HG02943 (cell line): ENCODE measurements around the gene PIP5K1A.
"Not testable (repeated sequence)": the region's sequence is repeated elsewhere in the genome, so short reads cannot be mapped to it uniquely, and the experiment has no call there.

Source experiments
- ATAC-seq: cut with Tn5 transposase; IDR thresholded peaks from one replicate; pipeline ENCODE4 v1.9.1; 2021; ENCODE audit warnings: mild to moderate bottlenecking, low read depth, moderate library complexity; ENCODE audit not compliant: unreplicated experiment

The PIP5K1A gene

DNA sequence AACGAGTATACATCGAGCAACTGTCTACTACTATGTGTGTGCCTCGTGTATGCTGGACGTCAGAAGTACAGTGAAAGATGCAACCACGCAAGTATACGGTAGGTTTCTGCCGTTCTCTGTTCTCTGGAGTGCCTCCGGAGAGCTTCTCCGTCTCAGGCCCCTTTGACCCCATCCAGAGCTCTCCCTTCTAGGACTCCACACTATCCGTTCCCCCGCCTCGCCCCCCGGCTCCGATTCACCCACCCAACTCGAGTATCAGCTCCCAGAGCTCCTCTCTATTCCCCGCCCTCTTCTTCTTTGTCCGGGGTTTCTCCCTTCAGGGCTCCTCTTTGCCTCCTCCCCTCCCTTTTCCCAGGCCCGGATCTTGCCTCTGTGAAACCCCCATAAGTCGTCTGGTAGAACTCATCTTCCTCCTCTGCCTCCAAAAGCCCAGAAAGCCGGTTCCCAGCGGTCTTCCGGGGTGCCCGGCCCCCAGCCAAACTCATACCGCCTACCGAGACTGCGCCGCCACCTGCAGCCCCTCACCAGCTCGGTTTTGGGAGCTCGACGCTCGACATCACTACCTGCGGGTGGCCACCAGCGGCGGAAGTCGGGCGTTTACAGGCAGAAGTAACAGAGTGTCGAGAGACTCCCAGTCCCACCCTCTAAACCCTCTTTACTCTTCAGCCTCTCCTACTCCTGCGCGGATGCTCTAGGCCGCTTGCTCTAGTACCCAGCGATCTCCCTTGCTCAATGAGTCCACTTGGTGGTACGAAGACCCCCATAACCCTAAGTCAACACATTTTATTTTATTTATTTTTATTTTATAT, 8.5 kb upstream of the PIP5K1A start, which contains the start of gene VPS72:
Gene VPS72 (minus strand): TSS at position 561 of the 809 bp plus-strand sequence. CDS start 76 bp downstream, at position 485.
- peak; percentile 79 for ATAC-seq

- no peak for ATAC-seq
Observed at GRCh38 chr1:151192047-151192446, 6.3 kb upstream of the PIP5K1A start.

GRCh38 chr1:151193304-151193703, 5.0 kb upstream of the PIP5K1A start:
- no peak for ATAC-seq

DNA sequence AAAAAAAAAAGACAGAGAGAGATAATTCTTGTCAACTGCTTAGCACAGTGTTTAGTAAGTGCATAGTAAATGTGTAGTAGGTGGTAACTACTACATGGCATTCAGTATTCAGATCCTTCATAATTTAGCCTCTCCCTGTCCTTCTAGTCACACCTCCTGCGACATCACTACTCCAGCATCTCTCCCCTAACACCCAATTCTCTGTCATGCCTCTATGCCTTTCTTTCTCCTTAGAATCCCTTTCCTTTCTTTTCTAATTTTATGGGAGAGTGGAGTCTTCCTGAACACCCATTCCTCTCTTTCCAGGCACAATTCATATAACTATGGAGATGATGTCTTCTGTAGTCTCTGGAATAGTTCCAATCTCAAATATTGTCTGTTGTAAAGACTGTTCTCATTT, 4.5 kb upstream of the PIP5K1A start:
- ATAC-seq = no peak

- not testable (repeated sequence) for ATAC-seq
Observed at GRCh38 chr1:151194894-151195594, 3.3 kb upstream of the PIP5K1A start.

DNA sequence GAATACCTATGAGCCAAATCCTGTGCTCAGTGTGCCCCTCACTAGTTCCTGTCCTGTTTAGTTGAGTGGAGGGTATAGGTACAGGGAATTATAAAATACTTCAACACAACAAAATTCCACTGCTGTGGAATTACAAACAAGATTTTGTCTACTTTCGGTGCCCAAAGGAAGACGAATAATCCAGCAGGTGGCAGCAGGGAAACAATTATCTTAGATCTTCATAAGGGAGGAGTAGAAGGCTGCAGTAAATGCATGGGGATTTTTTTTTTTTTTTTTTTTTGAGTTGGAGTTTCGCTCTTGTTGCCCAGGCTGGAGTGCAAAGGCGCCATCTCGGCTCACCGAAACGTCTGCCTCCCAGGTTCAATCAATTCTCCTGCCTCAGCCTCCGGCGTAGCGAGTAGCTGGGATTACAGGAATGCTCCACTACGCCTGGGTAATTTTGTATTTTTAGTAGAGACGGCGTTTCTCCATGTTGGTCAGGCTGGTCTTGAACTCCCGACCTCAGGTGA, 2.0 kb upstream of the PIP5K1A start:
- ATAC-seq = no peak

DNA sequence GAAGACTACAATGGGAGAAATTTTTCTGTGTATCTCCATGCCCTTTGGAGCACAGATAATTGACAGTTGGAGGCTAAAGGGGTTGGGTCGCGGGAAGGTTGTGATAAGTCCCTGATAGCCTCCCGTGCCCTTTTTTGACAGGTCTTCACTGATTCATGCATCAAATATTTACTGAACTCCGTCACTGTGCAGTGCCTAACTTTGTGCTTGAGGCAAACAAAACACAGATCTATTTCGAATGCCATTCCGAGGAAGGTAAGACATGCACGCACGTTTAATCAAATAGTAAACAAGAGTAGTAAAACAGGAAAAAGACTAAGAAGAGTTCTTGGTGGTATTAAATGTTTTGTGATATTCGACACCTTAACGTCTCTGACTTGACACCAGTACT, 494 bp upstream of the PIP5K1A start:
- ATAC-seq = peak; percentile 7

DNA sequence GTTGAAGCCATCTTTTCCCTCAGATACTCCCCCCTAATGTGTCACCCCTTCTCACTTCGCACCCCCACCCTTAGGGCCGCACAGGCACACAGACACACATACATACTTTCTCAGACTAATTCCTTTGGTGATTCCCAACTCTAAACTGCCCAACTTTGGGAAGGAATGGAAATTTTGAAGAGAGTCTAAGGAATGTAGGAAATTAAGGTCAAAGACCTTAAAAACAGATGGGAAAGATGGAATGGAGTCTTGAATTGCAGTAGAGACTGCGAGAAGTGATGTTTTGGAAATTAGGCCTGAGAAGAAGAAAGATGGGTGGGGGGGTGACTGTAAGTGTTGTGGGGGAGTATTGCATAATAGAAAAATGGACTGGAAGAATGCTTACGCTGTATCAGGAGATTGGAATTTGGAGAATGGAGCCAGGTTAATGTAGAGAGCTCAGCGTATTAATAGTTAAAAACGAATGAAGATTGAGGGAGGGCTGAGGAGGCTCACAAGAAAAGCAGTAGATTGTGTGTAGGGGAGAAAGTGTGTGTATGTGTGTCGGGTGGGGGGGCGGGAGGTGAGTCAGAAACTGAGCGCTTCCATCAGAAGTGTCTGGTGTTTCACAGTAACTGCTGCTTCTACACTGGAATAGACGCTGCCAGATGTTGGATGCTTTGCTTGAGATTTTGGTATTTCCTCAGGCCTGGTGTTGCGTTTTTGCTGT, 1.7 kb downstream of the PIP5K1A start:
- no peak for ATAC-seq

GRCh38 chr1:151205381-151205965, 7.1 kb downstream of the PIP5K1A start:
- not testable (repeated sequence) for ATAC-seq

GRCh38 chr1:151210830-151211229, 12.5 kb downstream of the PIP5K1A start:
- ATAC-seq = no peak

DNA sequence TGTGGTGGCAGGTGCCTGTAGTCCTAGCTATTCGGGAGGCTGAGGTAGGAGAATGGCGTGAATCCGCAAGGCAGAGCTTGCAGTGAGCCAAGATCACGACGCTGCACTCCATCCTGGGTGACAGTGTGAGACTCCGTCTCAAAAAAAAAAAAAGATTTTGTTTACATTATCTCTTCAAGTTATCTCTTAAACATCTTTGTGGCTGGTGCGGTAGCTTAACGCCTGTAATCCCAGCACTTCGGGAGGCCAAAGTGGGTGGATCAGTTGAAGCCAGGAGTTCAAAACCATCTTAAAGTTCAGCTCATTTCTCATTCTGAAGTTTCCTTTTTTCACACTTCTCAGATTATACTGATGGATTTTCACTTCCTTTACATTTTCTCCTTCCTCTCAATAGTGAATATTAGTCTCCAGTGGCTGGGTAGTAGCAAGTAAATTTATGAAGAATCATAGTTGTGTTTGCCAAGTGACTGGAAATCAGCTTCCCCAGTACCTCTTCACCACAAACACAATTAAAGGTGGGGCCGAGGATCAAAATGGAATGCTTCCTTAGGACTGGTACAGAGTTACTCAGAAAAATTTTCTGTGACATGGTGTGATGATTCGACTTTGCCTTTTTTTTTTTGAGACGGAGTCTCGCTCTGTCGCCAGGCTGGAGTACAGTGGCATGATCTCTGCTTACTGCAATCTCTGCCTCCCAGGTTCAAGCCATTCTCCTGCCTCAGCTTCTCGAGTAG, 13.8 kb downstream of the PIP5K1A start:
- ATAC-seq = no peak

GRCh38 chr1:151213560-151213959, 15.2 kb downstream of the PIP5K1A start:
- ATAC-seq = no peak

GRCh38 chr1:151221616-151222015, 23.3 kb downstream of the PIP5K1A start:
- no peak for ATAC-seq

- no peak for ATAC-seq
Observed at GRCh38 chr1:151222130-151222529, 23.8 kb downstream of the PIP5K1A start.

DNA sequence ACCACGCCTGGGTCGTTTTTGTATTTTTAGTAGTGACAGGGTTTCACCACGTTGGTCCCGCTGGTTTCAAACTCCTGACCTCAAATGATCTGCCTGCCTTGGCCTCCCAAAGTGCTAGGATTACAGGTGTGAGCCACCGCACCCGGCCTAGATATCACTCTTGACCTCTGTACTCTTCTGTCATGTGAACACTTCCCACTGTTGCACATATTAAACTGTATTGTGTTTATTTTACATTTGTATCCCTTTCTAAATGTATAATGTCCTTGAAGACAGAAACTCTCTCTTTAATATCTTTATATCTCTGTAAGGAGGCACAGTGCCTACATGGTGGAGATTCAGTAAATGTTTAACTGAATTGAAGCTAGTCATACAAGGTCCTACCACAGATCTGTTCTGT, 36.9 kb downstream of the PIP5K1A start:
- no peak for ATAC-seq

DNA sequence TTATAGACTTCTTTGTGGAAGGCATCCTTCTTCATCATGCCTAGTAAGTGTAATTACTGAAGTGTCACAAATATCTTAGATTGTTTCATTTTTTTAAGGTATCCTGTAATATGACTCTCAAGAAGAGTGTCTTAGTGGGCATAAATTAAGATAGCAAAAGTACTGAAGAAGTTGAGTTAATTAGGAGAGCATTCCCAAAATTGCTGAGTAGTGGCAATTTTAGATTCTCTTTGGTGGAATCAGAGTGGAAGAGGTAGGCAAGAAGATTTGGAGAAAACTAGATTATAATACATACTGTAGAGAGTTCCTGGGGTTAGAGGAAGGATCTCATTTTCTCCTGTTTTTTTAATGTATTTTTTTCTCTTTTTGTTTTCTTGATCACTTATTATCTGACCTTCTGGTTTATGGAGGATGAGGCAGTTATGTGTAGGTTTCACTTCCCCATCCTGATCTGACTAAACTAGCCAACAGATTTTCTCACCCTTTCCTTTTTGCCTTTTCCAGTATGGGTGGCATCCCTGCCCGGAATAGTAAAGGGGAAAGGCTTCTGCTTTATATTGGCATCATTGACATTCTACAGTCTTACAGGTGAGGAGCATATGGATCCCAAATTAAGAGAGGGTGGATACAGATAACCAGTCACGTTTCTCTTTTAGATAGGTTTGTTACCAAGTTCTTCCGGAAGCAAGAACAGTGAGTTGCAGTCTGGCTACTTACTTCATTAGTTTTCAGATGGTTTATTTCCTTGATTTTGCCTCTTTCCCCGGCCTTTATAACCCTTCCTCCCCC, 39.5 kb downstream of the PIP5K1A start:
- no peak for ATAC-seq

- ATAC-seq = no peak
Observed at GRCh38 chr1:151238467-151238739, 40.1 kb downstream of the PIP5K1A start.

- ATAC-seq = no peak
Observed at GRCh38 chr1:151242442-151242841, 44.1 kb downstream of the PIP5K1A start.

DNA sequence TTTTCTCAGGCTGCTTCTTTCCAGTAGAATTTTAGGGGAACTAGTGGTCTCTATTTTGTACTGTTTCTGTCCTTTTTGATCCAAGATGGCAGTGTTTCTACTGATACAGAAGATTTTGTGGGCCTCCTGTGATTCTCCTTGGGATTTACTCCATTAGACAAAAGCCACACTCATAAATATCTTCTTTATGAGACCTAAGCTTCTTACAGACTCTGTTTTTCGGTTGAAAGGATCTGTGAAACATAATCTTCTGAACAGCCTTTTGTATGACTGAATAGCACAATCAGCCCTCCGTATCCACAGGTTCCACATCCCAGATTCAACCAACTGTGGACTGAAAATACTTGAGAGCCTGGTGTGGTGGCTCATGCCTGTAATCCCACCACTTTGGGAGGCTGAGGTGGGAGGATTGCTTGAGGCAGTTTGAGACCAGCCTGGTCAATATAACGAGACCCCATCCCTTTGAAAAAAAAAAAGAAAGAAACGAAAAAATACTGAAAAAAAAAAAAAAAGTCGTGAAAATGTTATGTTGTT, 45.4 kb downstream of the PIP5K1A start:
- ATAC-seq = no peak
